Right atrium auricular region (tissue), 2 donors: ENCODE measurements around the gene RC3H2. TPM values are rescaled to one million over a fixed set of nuclear protein-coding genes. Genes with fewer than 3 reads are reported as not detected.
"Not testable (repeated sequence)": the region's sequence is repeated elsewhere in the genome, so short reads cannot be mapped to it uniquely, and the experiment has no call there.

Experiments used
- DNase-seq: peaks from one replicate; pipeline ENCODE4 v3.0.0-alpha.2; 2019; ENCODE audit warnings: low spot score
- H3K27ac ChIP-seq, 2 donors: fragments of 200-600 bp; sonication (generic); 1 replicate in 1 of 2; 2 replicates in 1 of 2; pipeline ENCODE4 v1.5.1; 2016 to 2019
- H3K27me3 ChIP-seq, 2 donors: fragments of 200-600 bp; sonication (generic); one replicate each; pipeline versions ENCODE4 v1.5.1 to v1.6.0; 2017 to 2019
- H3K36me3 ChIP-seq: fragments of 200-600 bp; sonication (generic); one replicate; pipeline ENCODE4 v1.5.1; 2016
- H3K4me1 ChIP-seq, 2 donors: fragments of 200-600 bp; sonication (generic); one replicate each; pipeline versions ENCODE4 v1.5.1 to v1.6.0; 2017 to 2019
- H3K4me3 ChIP-seq, 2 donors: fragments of 200-600 bp; sonication (generic); 1 replicate in 1 of 2; 2 replicates in 1 of 2; pipeline ENCODE4 v1.5.1; 2017 to 2019; ENCODE audit warnings: mild to moderate bottlenecking in 1 of 2, moderate library complexity in 1 of 2
- H3K9me3 ChIP-seq, 2 donors: fragments of 200-600 bp; sonication (generic); one replicate each; pipeline ENCODE4 v1.5.1; 2019
- CTCF ChIP-seq, 2 donors: fragments of 200-600 bp; sonication (generic); IDR thresholded peaks; one replicate each; pipeline ENCODE4 v1.5.1; 2019; ENCODE audit warnings: antibody characterized with exemption in 2 of 2
- total RNA-seq, 2 donors: library from RNA; depleted of rRNA; stranded (reverse); fragments of >200 nt; gene quantifications; one replicate each; pipeline ENCODE4 v1.1.0, GENCODE V29; 2016

The RC3H2 gene
- total RNA-seq, 2 donors from 2014 or later: 37.6 to 40.2 TPM

DNA sequence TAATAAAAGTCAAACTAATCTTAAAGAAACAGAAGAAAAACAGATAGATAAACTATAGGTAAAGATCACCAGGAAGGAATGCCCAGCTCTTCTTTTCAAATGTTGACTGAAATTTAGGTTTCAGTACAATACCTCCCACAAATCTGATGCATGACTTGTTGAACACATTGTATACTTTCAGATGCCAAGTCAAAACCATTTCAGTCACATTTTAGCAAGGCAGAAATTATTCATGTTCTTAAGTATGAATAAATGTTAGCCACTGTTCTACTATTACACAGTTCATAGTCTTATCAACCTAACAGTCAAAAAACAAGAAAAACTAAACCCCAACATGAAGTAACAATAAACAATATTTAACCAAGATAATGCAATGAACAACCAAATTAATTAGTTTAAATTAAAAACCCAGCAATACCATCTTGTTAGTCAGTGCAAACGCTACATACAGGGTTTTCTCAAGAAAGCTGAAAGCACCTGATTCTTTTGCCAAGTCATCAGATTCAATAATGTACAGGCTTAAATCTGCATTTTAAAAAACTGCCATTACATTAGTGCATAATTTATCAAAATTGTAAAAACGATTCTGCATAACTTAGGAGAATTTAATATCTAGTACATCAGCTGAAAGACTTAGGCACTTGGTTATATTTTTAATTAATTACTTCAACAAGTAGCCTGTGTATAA, 56.8 kb downstream of the RC3H2 start:
- Histone ChIP-seq H3K4me3 (no peak overlapping the region), H3K9me3 (no peaks in the 10 kb centered on the region), H3K27ac (no peak overlapping the region), H3K27me3 (no peaks in the 10 kb centered on the region), H3K4me1 (no peaks in the 10 kb centered on the region), H3K36me3 (peaks cover 31% of the 10 kb centered on the region)
- TF ChIP-seq CTCF (IDR thresholded peaks at IDR 0.05): no peak
- DNase-seq: no peak

GRCh38 chr9:122846371-122846940, 58.7 kb downstream of the RC3H2 start:
- no peaks in the 10 kb centered on the region for H3K4me1 ChIP-seq
- no peak for DNase-seq
- no peaks in the 10 kb centered on the region for H3K9me3 ChIP-seq
- no peak for TF ChIP-seq CTCF (IDR thresholded peaks at IDR 0.05)
- H3K4me3 ChIP-seq: no peak overlapping the region
- peaks cover 29% of the 10 kb centered on the region for H3K36me3 ChIP-seq
- no peaks in the 10 kb centered on the region for H3K27me3 ChIP-seq
- H3K27ac ChIP-seq: no peak overlapping the region

GRCh38 chr9:122845116-122845515, 60.0 kb downstream of the RC3H2 start:
- TF ChIP-seq CTCF (IDR thresholded peaks at IDR 0.05): no peak
- H3K9me3 ChIP-seq: no peaks in the 10 kb centered on the region
- H3K36me3 ChIP-seq: peaks cover 19% of the 10 kb centered on the region
- no peak overlapping the region for H3K27ac ChIP-seq
- DNase-seq: no peak
- H3K4me1 ChIP-seq: no peaks in the 10 kb centered on the region
- no peak overlapping the region for H3K4me3 ChIP-seq
- H3K27me3 ChIP-seq: no peaks in the 10 kb centered on the region

- peaks cover 9% of the 10 kb centered on the region for H3K36me3 ChIP-seq
- H3K9me3 ChIP-seq: no peaks in the 10 kb centered on the region
- H3K27ac ChIP-seq: no peak overlapping the region
- no peak for TF ChIP-seq CTCF (IDR thresholded peaks at IDR 0.05)
- H3K27me3 ChIP-seq: no peaks in the 10 kb centered on the region
- no peak for DNase-seq
- no peak overlapping the region for H3K4me3 ChIP-seq
- H3K4me1 ChIP-seq: no peaks in the 10 kb centered on the region
These were observed 61.0 kb downstream of the RC3H2 start for GRCh38 chr9:122844137-122844536.

DNA sequence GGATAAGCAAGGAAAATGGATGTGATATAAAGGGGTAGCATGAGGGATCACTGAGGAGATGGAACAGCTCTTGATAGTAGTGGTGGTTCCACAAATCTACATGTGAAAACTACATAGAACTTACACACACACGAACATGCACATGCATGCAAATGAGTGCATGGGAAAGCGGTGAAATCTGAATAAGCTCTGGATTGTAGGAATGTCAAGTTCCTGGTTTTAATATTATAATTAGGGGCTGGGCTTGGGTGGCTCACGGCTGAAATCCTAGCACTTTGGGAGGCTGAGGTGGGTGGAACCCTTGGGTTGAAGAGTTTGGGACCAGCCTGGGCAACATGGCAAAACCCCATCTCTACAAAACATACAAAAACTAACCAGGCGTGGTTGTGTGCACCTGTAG, 63.7 kb downstream of the RC3H2 start:
- Histone ChIP-seq H3K4me1 (no peaks in the 10 kb centered on the region), H3K27me3 (no peaks in the 10 kb centered on the region), H3K36me3 (no peaks in the 10 kb centered on the region), H3K27ac (no peak overlapping the region), H3K9me3 (no peaks in the 10 kb centered on the region), H3K4me3 (no peak overlapping the region)
- DNase-seq: no peak
- no peak for TF ChIP-seq CTCF (IDR thresholded peaks at IDR 0.05)

- not testable (repeated sequence) for H3K27me3 ChIP-seq, DNase-seq, H3K4me3 ChIP-seq, H3K9me3 ChIP-seq, H3K27ac ChIP-seq, H3K36me3 ChIP-seq, H3K4me1 ChIP-seq
These were observed 66.7 kb downstream of the RC3H2 start for GRCh38 chr9:122838441-122838840.
